AG09319 (cell line): ENCODE data around the gene RAB29.

Experiments
- DNase-seq: peaks from one replicate; pipeline ENCODE4 v3.0.0-alpha.2; 2010; ENCODE audit warnings: low read depth; ENCODE audit errors: extremely low read depth
- TF ChIP-seq, protein P1 (sequence below): IDR thresholded peaks from 2 replicates; pipeline ENCODE4 v1.5.1; 2011; ENCODE audit warnings: low read depth, mild to moderate bottlenecking, inconsistent platforms, low read length, moderate library complexity

The RAB29 gene

DNA sequence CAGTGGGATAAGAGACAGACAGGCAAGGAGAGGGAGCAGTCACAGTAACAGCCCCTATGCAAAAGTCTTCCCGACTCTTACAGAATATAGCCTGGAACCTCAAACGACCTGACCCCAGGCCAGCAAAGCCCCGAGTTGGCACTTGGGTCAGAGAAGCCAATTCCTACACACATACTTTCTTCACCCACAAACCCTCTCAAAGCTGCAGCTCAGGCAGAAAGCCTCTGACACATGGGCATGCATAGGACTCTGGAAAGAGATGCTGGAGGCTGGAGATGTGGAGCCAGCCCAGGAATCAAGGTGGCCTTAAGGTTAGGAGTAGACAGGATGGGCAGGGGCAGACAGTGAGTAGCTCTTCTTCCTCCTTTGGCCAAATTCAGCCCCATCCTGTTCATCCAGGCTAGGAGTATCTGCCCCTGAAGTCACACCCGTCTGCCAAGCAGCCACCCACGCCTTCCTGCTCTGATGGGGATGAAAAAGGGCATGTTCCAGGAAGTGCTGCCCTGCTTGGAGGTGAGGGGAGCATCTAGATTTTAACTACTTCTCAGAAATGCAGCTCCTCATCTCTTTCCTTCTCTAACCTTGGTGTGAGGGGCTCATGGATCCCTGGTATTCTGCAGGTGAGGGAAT lies 29.9 kb upstream of the RAB29 start:
- DNase-seq: no peak
- TF ChIP-seq, protein P1, sequence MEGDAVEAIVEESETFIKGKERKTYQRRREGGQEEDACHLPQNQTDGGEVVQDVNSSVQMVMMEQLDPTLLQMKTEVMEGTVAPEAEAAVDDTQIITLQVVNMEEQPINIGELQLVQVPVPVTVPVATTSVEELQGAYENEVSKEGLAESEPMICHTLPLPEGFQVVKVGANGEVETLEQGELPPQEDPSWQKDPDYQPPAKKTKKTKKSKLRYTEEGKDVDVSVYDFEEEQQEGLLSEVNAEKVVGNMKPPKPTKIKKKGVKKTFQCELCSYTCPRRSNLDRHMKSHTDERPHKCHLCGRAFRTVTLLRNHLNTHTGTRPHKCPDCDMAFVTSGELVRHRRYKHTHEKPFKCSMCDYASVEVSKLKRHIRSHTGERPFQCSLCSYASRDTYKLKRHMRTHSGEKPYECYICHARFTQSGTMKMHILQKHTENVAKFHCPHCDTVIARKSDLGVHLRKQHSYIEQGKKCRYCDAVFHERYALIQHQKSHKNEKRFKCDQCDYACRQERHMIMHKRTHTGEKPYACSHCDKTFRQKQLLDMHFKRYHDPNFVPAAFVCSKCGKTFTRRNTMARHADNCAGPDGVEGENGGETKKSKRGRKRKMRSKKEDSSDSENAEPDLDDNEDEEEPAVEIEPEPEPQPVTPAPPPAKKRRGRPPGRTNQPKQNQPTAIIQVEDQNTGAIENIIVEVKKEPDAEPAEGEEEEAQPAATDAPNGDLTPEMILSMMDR: no peak

DNA sequence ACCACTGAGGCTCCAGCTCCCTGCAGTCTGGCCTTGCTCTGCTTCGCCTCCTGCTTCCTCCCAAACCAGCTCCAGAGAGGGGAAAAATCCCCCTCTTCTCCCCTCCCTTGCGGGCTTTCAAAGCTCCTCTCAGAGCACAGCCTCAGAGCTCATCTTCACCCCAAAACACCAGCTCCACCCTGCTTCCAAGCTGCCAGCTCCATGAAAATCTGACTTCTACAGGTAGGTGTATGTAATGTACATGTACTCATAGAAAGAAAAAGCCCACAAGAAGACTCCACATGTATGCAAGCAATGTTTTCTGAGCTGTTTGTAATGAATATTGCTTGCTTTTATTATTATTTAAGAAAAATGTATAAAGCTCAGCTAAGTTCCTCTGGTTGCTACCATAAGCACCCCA lies 29.3 kb upstream of the RAB29 start:
- no peak for DNase-seq
- TF ChIP-seq, protein P1: no peak

DNA sequence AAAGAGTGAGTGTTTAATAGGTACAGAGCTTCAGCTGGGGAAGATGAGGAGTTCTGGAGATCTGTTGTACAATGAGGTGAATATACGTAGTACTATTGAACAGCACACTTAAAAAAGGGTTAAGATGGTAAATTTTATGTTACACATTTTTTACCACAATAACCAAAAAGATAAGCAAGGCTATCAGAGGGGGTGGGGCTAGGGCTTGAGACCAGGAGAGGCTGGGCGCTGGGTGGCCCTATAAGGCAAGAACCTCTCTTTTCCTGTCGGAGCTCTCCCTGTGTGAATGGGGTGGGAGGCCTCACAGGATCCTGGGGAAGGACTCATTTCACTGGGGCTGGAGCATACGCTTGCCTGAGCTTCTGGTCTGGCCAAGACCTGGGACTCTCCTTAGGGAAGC lies 28.7 kb upstream of the RAB29 start:
- TF ChIP-seq, protein P1: no peak
- no peak for DNase-seq

DNA sequence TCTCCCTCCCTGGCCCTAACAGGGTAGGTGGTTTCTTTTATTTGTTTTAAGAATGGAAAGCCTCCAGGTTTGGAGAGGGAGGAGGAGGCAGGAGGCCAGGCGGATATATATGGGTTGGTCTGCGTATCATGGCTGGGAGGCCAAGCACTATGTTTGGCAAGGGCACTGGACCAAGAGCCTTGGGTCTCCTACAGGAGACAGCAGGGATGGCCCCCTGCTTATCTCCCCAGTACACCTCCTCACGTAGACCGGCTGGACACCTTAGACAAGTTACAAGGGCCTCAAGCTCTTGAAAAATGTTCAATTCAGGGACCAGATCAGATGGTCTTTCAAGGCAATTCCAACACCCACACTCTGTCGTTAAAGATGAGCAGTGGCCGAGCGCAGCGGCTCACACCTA lies 26.8 kb upstream of the RAB29 start:
- TF ChIP-seq, protein P1: no peak
- DNase-seq: no peak

DNA sequence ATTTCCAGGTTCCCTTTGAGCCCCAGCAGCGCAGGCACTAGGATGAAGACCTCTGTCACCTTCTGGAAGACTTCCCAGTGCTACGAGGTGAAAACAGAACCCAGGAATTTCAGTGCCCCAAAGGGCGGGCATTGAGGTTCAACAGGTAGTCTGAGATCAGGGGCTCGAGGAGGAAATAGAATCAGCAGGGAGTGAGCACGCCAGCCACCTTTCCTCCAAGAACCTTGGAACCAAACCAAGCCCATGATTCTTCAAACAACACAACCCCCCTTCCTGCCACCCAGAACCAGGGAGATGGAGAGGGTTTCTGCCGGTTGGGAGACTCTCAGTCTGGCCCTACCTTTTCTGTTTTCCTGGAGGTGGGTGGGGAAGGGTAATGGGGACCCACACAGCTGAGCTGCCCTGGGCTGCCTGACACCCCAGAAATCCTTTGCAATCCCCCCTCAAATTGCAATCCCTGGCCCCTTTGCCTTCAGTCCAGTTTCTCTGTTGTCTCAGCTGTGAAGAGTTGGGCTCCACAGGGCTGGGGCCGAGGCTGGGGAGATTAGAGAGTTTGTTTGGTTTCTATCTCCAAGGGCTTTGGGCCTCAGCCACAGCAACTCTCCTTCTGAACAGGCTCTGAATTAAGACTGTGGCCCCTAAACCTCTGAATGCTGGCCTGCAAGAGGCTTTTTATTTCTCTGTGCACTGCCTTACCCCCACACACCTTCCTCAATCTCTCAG lies 25.9 kb upstream of the RAB29 start:
- DNase-seq: no peak
- TF ChIP-seq, protein P1: no peak

DNA sequence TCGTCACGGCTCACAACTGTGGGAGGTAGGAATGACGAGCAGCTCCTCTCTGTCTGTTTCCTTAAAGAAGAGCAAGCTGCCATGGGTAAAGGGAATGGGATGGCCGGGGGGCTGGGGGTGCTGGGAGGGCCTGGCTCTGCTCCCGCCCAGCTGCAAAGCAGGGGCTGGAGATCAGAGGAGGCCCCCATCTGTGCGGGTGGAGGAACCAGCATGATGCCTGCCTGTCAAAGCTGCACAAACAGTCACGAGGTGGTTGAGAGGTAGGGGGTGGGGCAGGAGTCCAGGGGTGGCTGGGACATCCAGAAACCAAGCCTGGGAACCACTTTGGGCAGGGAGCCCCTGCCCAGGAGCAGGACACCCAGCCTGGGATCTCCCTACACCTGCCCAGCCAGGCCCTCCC lies 25.1 kb upstream of the RAB29 start:
- DNase-seq: no peak
- TF ChIP-seq, protein P1: no peak

DNA sequence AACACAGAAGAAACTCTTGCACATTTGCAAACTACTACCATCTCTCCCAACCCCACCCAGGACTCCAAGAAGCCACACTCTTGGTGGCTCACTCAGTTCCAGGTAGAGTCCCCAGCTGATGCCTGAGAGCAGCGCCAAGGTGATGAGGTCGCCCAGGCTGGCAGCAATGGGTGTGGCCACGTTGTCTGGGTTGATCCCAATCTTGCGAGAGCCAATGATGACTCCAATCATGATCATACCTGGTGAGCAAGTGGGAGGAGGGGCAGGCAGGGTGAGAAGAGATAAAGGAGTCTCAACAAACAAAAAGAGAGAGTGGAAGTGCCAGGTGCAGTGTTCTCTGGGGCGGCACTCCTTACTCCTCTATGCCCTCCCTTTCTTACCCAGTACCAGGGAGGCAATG lies 23.3 kb upstream of the RAB29 start:
- TF ChIP-seq, protein P1: no peak

More for the DNA sequence above, 23.3 kb upstream of the RAB29 start:
- DNase-seq: no peak
